Lower leg skin (tissue), 3 donors: Measurements from ENCODE around the gene GALNT7.

Source experiments
- CTCF ChIP-seq, 3 donors: fragments of 450-650 bp; IDR thresholded peaks; one replicate each; pipeline ENCODE4 v1.5.1; 2016; ENCODE audit warnings: antibody characterized with exemption in 3 of 3, mild to moderate bottlenecking in 3 of 3, moderate library complexity in 2 of 3
- POLR2A ChIP-seq, 2 donors: fragments of 450-650 bp; IDR thresholded peaks; one replicate each; pipeline ENCODE4 v1.6.1; 2016 to 2017; ENCODE audit warnings: antibody characterized with exemption in 2 of 2, mild to moderate bottlenecking in 1 of 2, moderate library complexity in 1 of 2

DNA sequence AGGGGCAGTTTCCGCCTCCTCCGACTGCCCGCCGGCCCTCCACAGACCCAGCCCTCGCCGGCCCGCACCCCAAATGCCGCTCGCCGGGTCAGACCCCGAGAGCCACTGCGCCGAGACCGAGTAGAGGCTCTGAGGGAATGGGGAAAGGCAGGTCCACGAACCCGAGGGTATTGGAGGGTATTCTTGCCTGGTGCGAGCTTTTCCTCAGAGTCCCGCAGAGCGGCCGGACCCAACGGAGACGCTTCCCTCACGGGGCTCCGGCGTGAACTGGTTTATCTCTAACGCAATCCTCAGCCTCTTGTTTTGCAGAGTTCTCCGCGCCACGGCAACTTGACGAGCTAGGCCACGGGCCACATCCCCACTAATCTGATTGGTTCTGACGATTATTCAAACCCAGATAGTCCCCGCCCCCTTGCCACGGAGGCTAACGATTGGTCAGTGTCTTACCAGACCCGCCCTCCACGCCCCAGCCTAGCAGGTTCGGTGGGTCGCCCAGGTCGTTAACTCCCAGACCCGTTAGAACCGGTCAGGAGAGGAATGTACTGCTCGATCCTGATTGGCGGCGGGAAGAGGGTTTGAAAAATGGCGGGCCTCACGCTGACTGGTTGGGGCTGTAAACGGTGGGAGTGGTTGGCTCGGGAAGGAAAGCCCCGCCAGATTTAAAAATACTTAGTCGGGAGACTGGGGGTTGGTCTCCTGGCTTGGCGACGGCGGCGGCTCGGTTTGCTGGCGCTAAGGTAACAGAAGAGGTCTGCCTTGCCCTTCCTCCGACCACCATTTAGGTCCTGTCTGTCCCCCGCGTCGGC is 165.7 kb downstream of the GALNT7 start, which contains the start of gene HMGB2:
- TF ChIP-seq CTCF (IDR thresholded peaks at IDR 0.05) (no peak), POLR2A (IDR thresholded peaks at IDR 0.05) (peak in 1 of 2 donors; percentile 89)
